TTC549 (cell line): ENCODE measurements around the gene RPP25L.

Experiments
- FAIRE-seq: peaks from 2 replicates; lab custom pipeline; 2012; peaks lifted over from hg19 to GRCh38; lab: Jason Lieb, UNC

The RPP25L gene

DNA sequence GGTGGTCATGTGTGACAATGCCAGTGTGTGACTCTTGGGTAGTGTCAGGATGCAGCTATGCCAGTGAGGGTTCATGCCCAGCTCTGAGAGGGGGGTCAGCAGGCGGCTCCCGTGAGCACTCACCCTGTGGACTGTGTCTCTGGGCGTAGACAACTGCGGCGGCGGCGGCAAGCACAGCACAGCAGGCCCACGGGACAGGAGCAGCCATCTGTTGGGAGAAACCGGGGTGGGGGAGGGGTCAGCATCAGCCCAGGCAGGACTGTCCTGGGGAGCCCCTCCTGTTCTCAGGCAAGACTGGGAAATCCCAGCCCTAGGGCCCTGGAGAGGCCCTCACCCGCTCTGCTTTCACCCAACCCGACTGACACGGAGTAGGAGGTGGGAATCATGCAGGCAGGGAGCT lies 43.1 kb downstream of the RPP25L start:
- FAIRE-seq: no peak

- FAIRE-seq: no peak
Observed at GRCh38 chr9:34568133-34568532, 43.8 kb downstream of the RPP25L start.

GRCh38 chr9:34566972-34567371 lies 44.9 kb downstream of the RPP25L start:
- FAIRE-seq: no peak

DNA sequence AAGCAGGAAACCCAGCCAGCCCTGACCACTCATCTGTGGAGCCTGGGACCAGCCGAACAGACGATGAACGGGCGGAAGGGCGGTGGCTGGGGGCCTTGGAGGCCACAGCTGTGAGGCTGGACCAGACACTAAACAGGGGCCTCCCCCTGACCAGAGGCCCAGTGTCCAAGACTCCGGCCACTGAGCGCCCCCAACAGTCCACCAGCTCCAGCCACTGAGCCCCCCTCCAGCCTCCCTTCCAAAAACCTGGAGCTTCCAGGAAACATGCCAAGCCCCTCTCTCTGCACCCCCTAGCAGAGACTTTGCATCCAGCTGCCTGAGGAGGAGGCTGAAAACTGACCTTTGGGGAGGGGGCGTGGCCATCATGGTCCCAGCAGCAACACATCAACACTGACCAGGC lies 45.6 kb downstream of the RPP25L start:
- no peak for FAIRE-seq

DNA sequence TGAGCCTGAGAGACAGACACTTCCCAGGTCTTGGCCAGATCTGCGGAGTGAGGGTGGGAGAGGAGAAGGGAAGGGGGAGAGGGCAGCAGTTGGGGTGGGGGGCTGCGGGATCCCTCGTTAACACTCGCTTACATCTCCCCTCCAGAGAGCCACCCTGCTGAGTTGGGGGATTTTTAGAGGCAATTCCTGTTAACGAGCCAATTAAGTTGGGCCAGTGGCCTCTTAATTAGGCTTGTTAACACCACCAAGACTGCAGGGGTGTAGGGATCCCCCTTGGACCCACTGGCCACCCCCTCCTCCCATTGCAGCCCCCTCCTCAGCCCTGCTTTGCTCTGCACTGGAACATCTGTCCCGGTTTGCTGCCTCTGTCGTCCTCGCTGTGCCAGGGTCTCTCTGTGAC lies 46.0 kb downstream of the RPP25L start:
- no peak for FAIRE-seq

- FAIRE-seq: no peak
Observed at GRCh38 chr9:34564617-34565016, 47.3 kb downstream of the RPP25L start.

DNA sequence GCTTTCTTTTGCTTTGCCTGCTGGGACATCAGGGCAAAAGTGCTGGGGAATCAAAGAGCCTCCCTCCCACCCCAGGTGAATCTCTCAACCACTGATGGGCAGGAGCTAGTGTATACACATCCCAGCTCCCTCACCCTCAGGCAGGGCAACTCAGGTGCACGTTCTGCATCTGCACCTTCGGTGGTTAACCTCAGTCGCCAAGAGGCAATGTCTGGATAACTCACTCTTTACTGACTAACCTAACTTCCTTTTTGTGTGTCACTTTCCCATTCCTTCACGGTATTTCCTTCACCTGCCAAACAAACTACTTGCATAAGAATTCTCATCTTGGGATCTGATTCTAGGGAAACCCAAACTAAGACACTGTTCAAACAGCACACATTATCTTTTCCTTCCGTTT lies 48.6 kb downstream of the RPP25L start:
- FAIRE-seq: no peak

DNA sequence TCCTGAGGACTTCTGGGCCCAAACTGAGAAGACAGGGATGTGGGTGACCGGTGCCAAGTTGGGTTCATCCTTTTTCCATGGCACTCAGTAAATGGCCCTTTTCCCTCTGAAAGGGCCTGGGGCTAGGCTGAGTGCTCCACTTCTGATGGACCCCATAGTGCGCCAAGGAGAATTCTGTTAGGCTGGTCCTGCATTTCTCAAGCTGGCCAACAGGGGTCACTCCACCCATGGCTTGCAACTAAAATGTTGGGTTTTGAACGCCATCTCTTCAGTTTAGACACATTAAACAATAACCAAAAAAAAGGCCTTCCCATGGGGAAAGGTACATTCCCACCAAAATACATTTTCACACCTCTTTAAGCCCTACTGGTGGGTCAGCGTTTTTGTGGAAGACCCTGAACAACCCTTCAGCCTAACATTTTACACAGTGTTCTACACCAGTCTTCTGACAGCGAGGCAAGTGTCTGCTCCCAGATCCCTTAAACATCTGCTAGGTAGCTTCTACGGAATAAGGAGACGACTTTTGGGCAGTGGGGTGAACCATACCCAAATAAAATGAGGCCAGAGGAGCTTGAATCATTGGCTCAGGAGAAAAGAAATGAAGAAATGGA lies 49.7 kb downstream of the RPP25L start:
- FAIRE-seq: no peak

DNA sequence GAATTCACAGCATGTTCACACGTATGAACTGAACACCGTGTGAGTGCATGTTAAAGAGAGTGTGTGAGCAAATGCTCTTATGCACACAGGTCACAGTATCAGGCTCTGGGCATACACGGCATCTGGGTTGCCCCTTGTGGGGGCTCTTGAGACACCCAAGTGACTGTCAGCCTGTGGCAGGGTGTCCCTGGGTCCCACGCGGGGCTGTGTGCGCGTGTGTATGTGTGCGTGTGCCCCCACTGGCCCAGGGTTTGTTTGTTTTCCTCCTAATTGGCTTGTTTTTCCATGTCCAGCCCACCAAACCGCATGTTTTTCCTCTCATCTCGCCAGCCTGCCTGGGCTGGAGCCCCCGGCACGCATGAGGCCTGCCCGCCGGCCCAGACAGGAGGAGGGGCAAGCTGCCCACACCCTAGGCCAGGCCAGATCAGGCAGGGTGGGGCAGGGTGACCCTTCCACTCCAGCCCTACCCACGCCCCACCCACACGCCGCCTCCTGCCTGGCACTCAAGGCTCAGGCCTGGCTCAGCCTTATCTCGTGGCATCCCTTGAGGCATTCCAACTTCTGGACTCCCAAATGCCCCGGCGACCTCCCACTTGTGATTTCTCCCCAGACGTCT lies 51.2 kb downstream of the RPP25L start:
- FAIRE-seq: no peak
